Measurements from ENCODE around the gene RASA2.

The RASA2 gene

GRCh38 chr3:141539431-141540187, 52.8 kb downstream of the RASA2 start:
- TF ChIP-seq, protein P1, sequence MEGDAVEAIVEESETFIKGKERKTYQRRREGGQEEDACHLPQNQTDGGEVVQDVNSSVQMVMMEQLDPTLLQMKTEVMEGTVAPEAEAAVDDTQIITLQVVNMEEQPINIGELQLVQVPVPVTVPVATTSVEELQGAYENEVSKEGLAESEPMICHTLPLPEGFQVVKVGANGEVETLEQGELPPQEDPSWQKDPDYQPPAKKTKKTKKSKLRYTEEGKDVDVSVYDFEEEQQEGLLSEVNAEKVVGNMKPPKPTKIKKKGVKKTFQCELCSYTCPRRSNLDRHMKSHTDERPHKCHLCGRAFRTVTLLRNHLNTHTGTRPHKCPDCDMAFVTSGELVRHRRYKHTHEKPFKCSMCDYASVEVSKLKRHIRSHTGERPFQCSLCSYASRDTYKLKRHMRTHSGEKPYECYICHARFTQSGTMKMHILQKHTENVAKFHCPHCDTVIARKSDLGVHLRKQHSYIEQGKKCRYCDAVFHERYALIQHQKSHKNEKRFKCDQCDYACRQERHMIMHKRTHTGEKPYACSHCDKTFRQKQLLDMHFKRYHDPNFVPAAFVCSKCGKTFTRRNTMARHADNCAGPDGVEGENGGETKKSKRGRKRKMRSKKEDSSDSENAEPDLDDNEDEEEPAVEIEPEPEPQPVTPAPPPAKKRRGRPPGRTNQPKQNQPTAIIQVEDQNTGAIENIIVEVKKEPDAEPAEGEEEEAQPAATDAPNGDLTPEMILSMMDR (IDR thresholded peaks at IDR 0.05; ENCODE audit: low read depth, low read length, missing control alignments) = no peak
- no peak overlapping the region for H3K4me3 ChIP-seq (replicated peaks; ENCODE audit: low read depth, low read length)
- no peak for DNase-seq (ENCODE audit: extremely low read depth, low read depth)

DNA sequence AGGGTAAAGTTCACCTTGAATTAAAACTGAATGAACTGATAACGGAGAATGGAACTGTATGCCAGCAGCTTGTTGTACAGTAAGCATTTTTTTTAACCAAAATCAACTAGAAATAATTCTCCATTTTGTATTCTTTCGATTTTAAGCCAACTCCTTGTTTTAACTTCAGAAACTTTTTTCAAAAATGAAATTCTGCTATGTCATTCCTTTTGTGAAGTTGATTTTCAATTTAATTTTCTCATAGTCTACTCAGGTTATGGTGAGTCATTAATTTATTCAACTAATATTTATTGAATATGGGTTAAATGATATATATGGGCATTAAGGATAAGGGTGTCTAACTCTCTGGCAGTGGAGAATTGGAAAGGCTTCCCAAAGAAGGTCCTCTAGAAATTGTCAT, 53.7 kb downstream of the RASA2 start:
- H3K4me3 ChIP-seq (replicated peaks; ENCODE audit: low read depth, low read length) = no peak overlapping the region
- TF ChIP-seq, protein P1 (IDR thresholded peaks at IDR 0.05; ENCODE audit: low read depth, low read length, missing control alignments) = no peak
- no peak for DNase-seq (ENCODE audit: extremely low read depth, low read depth)

GRCh38 chr3:141542202-141542969, 55.6 kb downstream of the RASA2 start:
- H3K4me3 ChIP-seq (replicated peaks; ENCODE audit: low read depth, low read length) = no peak overlapping the region
- TF ChIP-seq, protein P1 (IDR thresholded peaks at IDR 0.05; ENCODE audit: low read depth, low read length, missing control alignments) = no peak
- no peak for DNase-seq (ENCODE audit: extremely low read depth, low read depth)

- TF ChIP-seq, protein P1 (IDR thresholded peaks at IDR 0.05; ENCODE audit: low read depth, low read length, missing control alignments) = no peak
- H3K4me3 ChIP-seq (replicated peaks; ENCODE audit: low read depth, low read length) = no peak overlapping the region
- DNase-seq (ENCODE audit: extremely low read depth, low read depth) = no peak
Observed at GRCh38 chr3:141542989-141543388, 56.2 kb downstream of the RASA2 start.

DNA sequence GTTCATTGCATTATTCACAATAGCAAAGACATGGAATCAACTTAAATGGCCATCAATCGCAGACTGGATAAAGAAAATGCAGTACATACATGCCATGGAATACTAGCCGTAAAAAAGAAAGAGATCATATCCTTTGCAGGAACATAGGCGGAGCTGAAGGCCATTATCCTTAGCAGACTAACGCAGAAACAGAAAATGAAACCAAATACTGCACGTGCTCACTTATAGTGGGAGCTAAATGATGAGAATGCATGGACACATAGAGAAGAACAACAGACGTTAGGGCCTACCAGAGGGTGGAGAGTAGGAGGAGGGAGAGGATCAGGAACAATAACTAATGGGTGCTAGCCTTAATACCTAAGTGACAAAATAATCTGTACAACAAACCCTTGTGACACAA, 57.9 kb downstream of the RASA2 start:
- TF ChIP-seq, protein P1 (IDR thresholded peaks at IDR 0.05; ENCODE audit: low read depth, low read length, missing control alignments) = no peak
- DNase-seq (ENCODE audit: extremely low read depth, low read depth) = no peak

GRCh38 chr3:141546081-141546480, 59.3 kb downstream of the RASA2 start:
- DNase-seq (ENCODE audit: extremely low read depth, low read depth) = no peak
- no peak overlapping the region for H3K4me3 ChIP-seq (replicated peaks; ENCODE audit: low read depth, low read length)
- TF ChIP-seq, protein P1 (IDR thresholded peaks at IDR 0.05; ENCODE audit: low read depth, low read length, missing control alignments) = no peak

More for the DNA sequence above, 57.9 kb downstream of the RASA2 start:
- H3K4me3 ChIP-seq (replicated peaks; ENCODE audit: low read depth, low read length) = no peak overlapping the region

All from HFF-Myc (cell line).